ENCODE results near the gene EXOSC10. TPM values are rescaled to one million over a fixed set of nuclear protein-coding genes. Genes with fewer than 3 reads are reported as not detected.

The EXOSC10 gene
- total and polyA plus RNA-seq, 2 of the 4 experiments (the other 2 are of a cell fraction): 64.5 to 66.0 TPM

- dilution Hi-C loops (cut with HindIII; ENCODE audit: low sequenced_read_pairs, unreplicated experiment): no loop called here
- Histone ChIP-seq H3K27me3 (ENCODE audit: control insufficient read depth, insufficient read depth, low read length) (peaks cover 6% of the 10 kb centered on the region), H3K36me3 (ENCODE audit: control insufficient read depth, insufficient read depth, low read length) (no peaks in the 10 kb centered on the region), H3K14ac (replicated peaks; ENCODE audit: low read depth, low read length) (no peak overlapping the region), H2AK5ac (ENCODE audit: low read depth, low read length) (no peak overlapping the region), H3K9me1 (ENCODE audit: insufficient read depth, low read length) (no peaks in the 10 kb centered on the region), H4K20me1 (ENCODE audit: insufficient read depth, low read length) (no peaks in the 10 kb centered on the region), H2BK15ac (ENCODE audit: low read depth, low read length) (no peak overlapping the region), H4K8ac (ENCODE audit: low read depth in 2 of 2, low read length in 2 of 2) (no peak overlapping the region), H3K56ac (ENCODE audit: extremely low read depth, insufficient read depth, low read length) (no peak overlapping the region), H2AK9ac (replicated peaks; ENCODE audit: low read depth, low read length, poor library complexity) (no peak overlapping the region), H3K4ac (ENCODE audit: low read depth, low read length) (no peak overlapping the region), H2BK120ac (ENCODE audit: low read depth, low read length) (no peak overlapping the region), H3K4me2 (ENCODE audit: low read depth, low read length) (no peak overlapping the region), H3K23ac (ENCODE audit: low read depth, low read length) (no peak overlapping the region), H3K9me3 (ENCODE audit: control insufficient read depth, insufficient read depth, low read length) (no peaks in the 10 kb centered on the region), H3K4me1 (ENCODE audit: control insufficient read depth, insufficient read depth, low read length) (no peaks in the 10 kb centered on the region), H3K9ac (ENCODE audit: low read depth, low read length) (no peak overlapping the region), H3K79me1 (ENCODE audit: low read depth in 1 of 2, low read length in 2 of 2) (no peaks in the 10 kb centered on the region), H2AFZ (replicated peaks; ENCODE audit: low read length, poor library complexity) (no peak overlapping the region), H2BK20ac (ENCODE audit: low read depth, low read length) (no peak overlapping the region), H3K27ac (ENCODE audit: insufficient read depth, low read length) (no peak overlapping the region), H3K4me3 (ENCODE audit: insufficient read depth, low read depth, low read length) (no peak overlapping the region), H4K91ac (ENCODE audit: insufficient read depth, low read depth, low read length) (no peak overlapping the region), H3K18ac (ENCODE audit: low read depth, low read length) (no peak overlapping the region), H2BK5ac (ENCODE audit: low read depth, low read length, poor library complexity, severe bottlenecking) (no peak overlapping the region), H4K5ac (ENCODE audit: low read depth, low read length) (no peak overlapping the region)
- intact Hi-C loops (cut with micrococcal nuclease): no loop called here
- in situ Hi-C loops (cut with MboI; ENCODE audit: low sequenced_read_pairs): no loop called here
- BruUV-seq (replicated peaks): no TSS peak
- no peak for ATAC-seq (ENCODE audit: low read depth)
- TF ChIP-seq RAD21 (IDR thresholded peaks at IDR 0.05; ENCODE audit: low read length) (no peak), USF2 (IDR thresholded peaks at IDR 0.05; ENCODE audit: low read depth, low read length) (no peak), CTCF (conservative IDR thresholded peaks at IDR 0.05; ENCODE audit: low read depth, low read length) (no peak), POLR2A (IDR thresholded peaks at IDR 0.05; ENCODE audit: low read depth, low read length) (no peak), MXI1 (IDR thresholded peaks at IDR 0.05; ENCODE audit: borderline replicate concordance, low read depth, low read length) (no peak), NFE2L2 (IDR thresholded peaks at IDR 0.05; ENCODE audit: low read depth, low read length) (no peak), CHD1 (IDR thresholded peaks at IDR 0.05; ENCODE audit: low read depth, low read length) (no peak), RFX5 (IDR thresholded peaks at IDR 0.05; ENCODE audit: low read depth, low read length) (no peak), RCOR1 (IDR thresholded peaks at IDR 0.05; ENCODE audit: insufficient replicate concordance, low read length) (no peak), ELK1 (IDR thresholded peaks at IDR 0.05; ENCODE audit: borderline replicate concordance, low read depth, low read length) (no peak), SMC3 (IDR thresholded peaks at IDR 0.05; ENCODE audit: low read depth, low read length) (no peak), MAZ (IDR thresholded peaks at IDR 0.05; ENCODE audit: borderline replicate concordance, low read depth, low read length) (no peak), FOS (IDR thresholded peaks at IDR 0.05; ENCODE audit: low read depth, low read length) (no peak), MAFK (IDR thresholded peaks at IDR 0.05; ENCODE audit: low read depth, low read length) (no peak), BHLHE40 (IDR thresholded peaks at IDR 0.05; ENCODE audit: low read depth, low read length) (no peak)
- ChIA-PET POLR2A (ENCODE audit: unreplicated experiment) (no interaction called here), CTCF (no interaction called here)
- no peak for DNase-seq
- WGBS, 2 experiments (ENCODE audit: extremely low coverage in 2 of 2, insufficient read length in 1 of 2): 60% methylated on average over 1 of the region's 19 CpGs; no CpG with 5 or more reads in 1 of the 2 experiments
These were observed 56.4 kb downstream of the EXOSC10 start for GRCh38 chr1:11042995-11043874.

Measured in IMR-90 (cell line).